Keratinocyte (primary cell): ENCODE measurements around the gene FHL3. TPM values are rescaled to one million over a fixed set of nuclear protein-coding genes. Genes with fewer than 3 reads are reported as not detected.

Experiments
- DNase-seq: peaks from one replicate; pipeline ENCODE4 v3.0.0-alpha.2; 2011; ENCODE audit warnings: low read depth, missing footprints, low spot score
- FAIRE-seq: peaks from 2 replicates; lab custom pipeline; 2011; peaks lifted over from hg19 to GRCh38; lab: Jason Lieb, UNC
- H2AFZ ChIP-seq: 2 replicates; pipeline ENCODE4 v1.6.0; 2012; ENCODE audit warnings: low read length, control low read depth, inconsistent platforms; ENCODE audit not compliant: control insufficient read depth
- H3K27ac ChIP-seq: 2 replicates; pipeline ENCODE4 v1.5.1; 2011; ENCODE audit warnings: low read length; ENCODE audit not compliant: control insufficient read depth, insufficient read depth
- H3K27me3 ChIP-seq: 3 replicates; pipeline ENCODE4 v1.6.0; 2011; ENCODE audit warnings: low read length; ENCODE audit not compliant: control insufficient read depth, insufficient read depth; ENCODE audit errors: extremely low read depth
- H3K36me3 ChIP-seq, 2 experiments: 2 replicates in 1 of 2; 3 replicates in 1 of 2; pipeline ENCODE4 v1.5.1; 2011; ENCODE audit warnings: low read length in 2 of 2, mild to moderate bottlenecking in 1 of 2; ENCODE audit not compliant: control insufficient read depth in 2 of 2, insufficient read depth in 2 of 2; ENCODE audit errors: extremely low read depth in 1 of 2
- H3K4me1 ChIP-seq: 3 replicates; pipeline ENCODE4 v1.5.1; 2011; ENCODE audit warnings: low read length; ENCODE audit not compliant: control insufficient read depth, insufficient read depth; ENCODE audit errors: extremely low read depth
- H3K4me2 ChIP-seq: 3 replicates; pipeline ENCODE4 v1.6.0; 2011; ENCODE audit warnings: low read depth, low read length; ENCODE audit not compliant: control insufficient read depth, insufficient read depth; ENCODE audit errors: extremely low read depth
- H3K4me3 ChIP-seq, 3 experiments: fragments of 200-600 bp in 1 of 3; sonication (generic) in 1 of 3; 2 replicates in 2 of 3; 3 replicates in 1 of 3; pipeline ENCODE4 v1.5.1; 2011 to 2016; ENCODE audit warnings: low read length in 3 of 3, mild to moderate bottlenecking in 3 of 3, control low read depth in 2 of 3, inconsistent platforms in 1 of 3, low read depth in 1 of 3, mixed read lengths in 1 of 3, mixed run types in 1 of 3, moderate library complexity in 1 of 3; ENCODE audit not compliant: control insufficient read depth in 2 of 3, insufficient read depth in 2 of 3; ENCODE audit errors: extremely low read depth in 1 of 3
- H3K79me2 ChIP-seq: 2 replicates; pipeline ENCODE4 v1.6.0; 2012; ENCODE audit warnings: low read length; ENCODE audit not compliant: control insufficient read depth, insufficient read depth
- H3K9ac ChIP-seq: 3 replicates; pipeline ENCODE4 v1.6.0; 2011; ENCODE audit warnings: low read length; ENCODE audit not compliant: control insufficient read depth, insufficient read depth; ENCODE audit errors: extremely low read depth
- H3K9me1 ChIP-seq: 3 replicates; pipeline ENCODE4 v1.6.0; 2011; ENCODE audit warnings: low read length; ENCODE audit not compliant: control insufficient read depth, insufficient read depth; ENCODE audit errors: extremely low read depth
- H3K9me3 ChIP-seq: 2 replicates; pipeline ENCODE4 v1.5.1; 2012; ENCODE audit warnings: low read depth, low read length; ENCODE audit not compliant: control insufficient read depth
- H4K20me1 ChIP-seq: 3 replicates; pipeline ENCODE4 v1.6.0; 2011; ENCODE audit warnings: low read length; ENCODE audit not compliant: control insufficient read depth, insufficient read depth; ENCODE audit errors: extremely low read depth
- CTCF ChIP-seq, 3 experiments: IDR thresholded peaks in 1 of 3; conservative IDR thresholded peaks in 1 of 3; optimal IDR thresholded peaks in 1 of 3; 2 replicates in 2 of 3; 3 replicates in 1 of 3; pipeline versions ENCODE3 to v1.5.1; 2011; ENCODE audit warnings: low read length in 3 of 3, mild to moderate bottlenecking in 3 of 3, moderate library complexity in 2 of 3, control low read depth in 1 of 3, inconsistent platforms in 1 of 3; ENCODE audit not compliant: insufficient read depth in 2 of 3; ENCODE audit errors: extremely low read depth in 1 of 3
- EZH2 ChIP-seq: IDR thresholded peaks from one replicate; pipeline ENCODE4 v1.6.1; 2012; ENCODE audit warnings: inconsistent platforms, mild to moderate bottlenecking, low read length, moderate library complexity
- dilution Hi-C: fragments of 300-500 bp; cut with MboI; formaldehyde crosslinking; loops from one replicate; pipeline ENCODE4 v1.7.0; 2020; ENCODE audit warnings: low sequenced_read_pairs; ENCODE audit not compliant: extremely low pct_ligation_motif_present
- polyA plus RNA-seq, 5 experiments: library from polyadenylated mRNA; depleted of rRNA in 3 of 5; stranded (reverse) in 3 of 5; stranded (forward) in 1 of 5; unstranded in 1 of 5; fragments of >200 nt; gene quantifications; 1 replicate in 1 of 5; 2 replicates in 3 of 5; 3 replicates in 1 of 5; pipeline versions ENCODE4 v1.2.1 to v1.2.3, GENCODE V29; 2011 to 2012; ENCODE audit warnings: missing spikeins in 2 of 5, low read depth in 1 of 5, low replicate concordance in 1 of 5

The FHL3 gene
- polyA plus RNA-seq, 1 donor (not counting 4 experiments of a cell fraction or from before 2014, with no cell fraction given), result 5.1 TPM

- FAIRE-seq (no peak), DNase-seq (no peak)
- H3K9me3 ChIP-seq, result no peaks in the 10 kb centered on the region
- H3K79me2 ChIP-seq, result no peaks in the 10 kb centered on the region
- H3K4me2 ChIP-seq, result no peak overlapping the region
- dilution Hi-C loops, result no loop called here
- no peak overlapping the region for H3K4me3 ChIP-seq
- peaks cover 4% of the 10 kb centered on the region for H4K20me1 ChIP-seq
- no peak overlapping the region for H3K9ac ChIP-seq
- no peak overlapping the region for H3K27ac ChIP-seq
- TF ChIP-seq CTCF (optimal IDR thresholded peaks at IDR 0.05 in 1 of 3, IDR thresholded peaks at IDR 0.05 in 1 of 3, conservative IDR thresholded peaks at IDR 0.05 in 1 of 3; ENCODE audit: extremely low read depth in 1 of 3, insufficient read depth in 2 of 3, low read length in 3 of 3) (no peak), EZH2 (no peak)
- no peaks in the 10 kb centered on the region for H3K27me3 ChIP-seq
- H3K4me1 ChIP-seq, result peaks cover 50% of the 10 kb centered on the region
- no peaks in the 10 kb centered on the region for H3K9me1 ChIP-seq
- no peak overlapping the region for H2AFZ ChIP-seq
- no peaks in the 10 kb centered on the region for H3K36me3 ChIP-seq
These were observed 26.2 kb upstream of the FHL3 start for GRCh38 chr1:38031513-38031866.

- no peaks in the 10 kb centered on the region for H3K27me3 ChIP-seq
- FAIRE-seq, result no peak
- H4K20me1 ChIP-seq, result peaks cover 4% of the 10 kb centered on the region
- H3K4me1 ChIP-seq, result peaks cover 56% of the 10 kb centered on the region
- dilution Hi-C loops, result no loop called here
- H3K9ac ChIP-seq, result peak overlapping the region; percentile 81
- H3K79me2 ChIP-seq, result no peaks in the 10 kb centered on the region
- H3K9me1 ChIP-seq, result no peaks in the 10 kb centered on the region
- peaks cover 0 to under 1% of the 10 kb centered on the region in 2 experiments for H3K36me3 ChIP-seq
- no peak overlapping the region for H2AFZ ChIP-seq
- H3K4me2 ChIP-seq, result peak overlapping the region; percentile 73
- no peaks in the 10 kb centered on the region for H3K9me3 ChIP-seq
- TF ChIP-seq CTCF (optimal IDR thresholded peaks at IDR 0.05 in 1 of 3, IDR thresholded peaks at IDR 0.05 in 1 of 3, conservative IDR thresholded peaks at IDR 0.05 in 1 of 3; ENCODE audit: extremely low read depth in 1 of 3, insufficient read depth in 2 of 3, low read length in 3 of 3) (no peak), EZH2 (no peak)
- H3K27ac ChIP-seq, result peak overlapping the region; percentile 98
- peak overlapping the region in 2 of 3 experiments; percentile 13 to 36 for H3K4me3 ChIP-seq
- no peak for DNase-seq
These were observed 25.5 kb upstream of the FHL3 start for GRCh38 chr1:38030596-38031512.
